ENCODE data around the gene RIC1.

RIC1 gene

DNA sequence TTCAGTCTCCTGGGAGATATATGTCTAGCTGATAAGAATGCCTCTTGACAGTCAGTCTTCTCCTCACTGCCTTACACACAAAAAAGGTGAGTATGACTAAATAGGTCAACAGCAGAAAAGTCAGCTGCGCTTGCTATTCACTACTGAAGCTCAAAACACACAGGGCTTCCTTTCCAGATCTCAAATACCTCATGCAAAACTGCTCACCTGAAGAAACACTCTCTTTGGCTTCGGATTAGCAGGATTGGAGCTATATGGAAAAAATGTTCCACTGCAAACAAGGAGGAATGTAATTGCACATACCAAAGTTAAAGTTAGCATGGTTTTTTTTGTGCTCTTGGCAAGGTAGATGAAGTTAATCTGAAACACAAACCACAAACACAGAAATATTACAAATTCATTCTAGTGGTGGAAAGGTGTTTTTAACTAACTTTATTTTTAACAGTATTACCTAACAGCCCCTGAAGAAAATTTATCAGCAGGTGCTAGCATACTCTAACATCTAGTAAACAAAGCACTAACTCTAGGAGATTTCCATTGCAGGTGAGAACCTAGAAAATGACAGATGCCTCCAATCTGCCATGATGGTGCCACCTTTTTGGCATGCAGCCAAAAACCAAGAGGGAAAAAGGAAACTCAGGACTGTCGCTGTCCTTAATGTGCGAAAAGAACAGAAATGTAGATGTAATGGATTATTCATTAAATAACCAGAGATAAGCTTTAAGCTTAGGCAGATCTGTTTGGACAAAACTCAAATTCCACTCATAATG, 172.2 kb downstream of the RIC1 start:
- TF ChIP-seq, protein P1, sequence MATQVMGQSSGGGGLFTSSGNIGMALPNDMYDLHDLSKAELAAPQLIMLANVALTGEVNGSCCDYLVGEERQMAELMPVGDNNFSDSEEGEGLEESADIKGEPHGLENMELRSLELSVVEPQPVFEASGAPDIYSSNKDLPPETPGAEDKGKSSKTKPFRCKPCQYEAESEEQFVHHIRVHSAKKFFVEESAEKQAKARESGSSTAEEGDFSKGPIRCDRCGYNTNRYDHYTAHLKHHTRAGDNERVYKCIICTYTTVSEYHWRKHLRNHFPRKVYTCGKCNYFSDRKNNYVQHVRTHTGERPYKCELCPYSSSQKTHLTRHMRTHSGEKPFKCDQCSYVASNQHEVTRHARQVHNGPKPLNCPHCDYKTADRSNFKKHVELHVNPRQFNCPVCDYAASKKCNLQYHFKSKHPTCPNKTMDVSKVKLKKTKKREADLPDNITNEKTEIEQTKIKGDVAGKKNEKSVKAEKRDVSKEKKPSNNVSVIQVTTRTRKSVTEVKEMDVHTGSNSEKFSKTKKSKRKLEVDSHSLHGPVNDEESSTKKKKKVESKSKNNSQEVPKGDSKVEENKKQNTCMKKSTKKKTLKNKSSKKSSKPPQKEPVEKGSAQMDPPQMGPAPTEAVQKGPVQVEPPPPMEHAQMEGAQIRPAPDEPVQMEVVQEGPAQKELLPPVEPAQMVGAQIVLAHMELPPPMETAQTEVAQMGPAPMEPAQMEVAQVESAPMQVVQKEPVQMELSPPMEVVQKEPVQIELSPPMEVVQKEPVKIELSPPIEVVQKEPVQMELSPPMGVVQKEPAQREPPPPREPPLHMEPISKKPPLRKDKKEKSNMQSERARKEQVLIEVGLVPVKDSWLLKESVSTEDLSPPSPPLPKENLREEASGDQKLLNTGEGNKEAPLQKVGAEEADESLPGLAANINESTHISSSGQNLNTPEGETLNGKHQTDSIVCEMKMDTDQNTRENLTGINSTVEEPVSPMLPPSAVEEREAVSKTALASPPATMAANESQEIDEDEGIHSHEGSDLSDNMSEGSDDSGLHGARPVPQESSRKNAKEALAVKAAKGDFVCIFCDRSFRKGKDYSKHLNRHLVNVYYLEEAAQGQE (IDR thresholded peaks at IDR 0.05; ENCODE audit: insufficient read depth in 1 of 2, low read depth in 2 of 2, low read length in 2 of 2): no peak
- no peak for TF ChIP-seq TAF1 (IDR thresholded peaks at IDR 0.05; ENCODE audit: borderline replicate concordance, insufficient read depth, low read length)
- TF ChIP-seq SIN3A (IDR thresholded peaks at IDR 0.05; ENCODE audit: borderline replicate concordance, insufficient read depth, low read length): no peak

GRCh38 chr9:5801739-5802113, 172.8 kb downstream of the RIC1 start:
- TF ChIP-seq FOXP2 (optimal IDR thresholded peaks at IDR 0.05; ENCODE audit: borderline replicate concordance, extremely low read depth, extremely low read length, insufficient read depth) (no peak), TAF1 (IDR thresholded peaks at IDR 0.05; ENCODE audit: borderline replicate concordance, insufficient read depth, low read length) (no peak), SIN3A (IDR thresholded peaks at IDR 0.05; ENCODE audit: borderline replicate concordance, insufficient read depth, low read length) (no peak)

DNA sequence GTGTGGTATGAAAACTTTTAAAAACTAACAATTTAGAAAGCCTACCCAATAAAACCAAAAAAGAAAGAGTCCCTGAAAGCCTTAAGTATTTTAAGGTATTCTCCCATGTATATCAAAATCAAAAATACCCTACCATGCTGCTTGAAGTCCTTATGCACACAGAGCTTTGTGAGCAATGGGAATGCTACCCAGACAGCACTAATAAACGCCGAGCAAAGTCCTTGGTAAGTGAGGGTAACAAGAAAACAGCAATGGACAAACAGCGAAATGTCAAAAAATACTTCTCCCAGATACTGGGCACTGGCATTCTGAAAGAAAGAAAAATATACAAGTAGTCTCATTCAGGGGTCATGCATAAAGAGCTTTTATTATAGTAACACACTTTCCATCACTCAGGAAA, 176.6 kb downstream of the RIC1 start:
- TF ChIP-seq SIN3A (IDR thresholded peaks at IDR 0.05; ENCODE audit: borderline replicate concordance, insufficient read depth, low read length) (no peak), FOXP2 (optimal IDR thresholded peaks at IDR 0.05; ENCODE audit: borderline replicate concordance, extremely low read depth, extremely low read length, insufficient read depth) (no peak), TAF1 (IDR thresholded peaks at IDR 0.05; ENCODE audit: borderline replicate concordance, insufficient read depth, low read length) (no peak), POLR2AphosphoS5 (IDR thresholded peaks at IDR 0.05; ENCODE audit: low read depth, low read length) (no peak)
- TF ChIP-seq, protein P1 (IDR thresholded peaks at IDR 0.05; ENCODE audit: insufficient read depth in 1 of 2, low read depth in 2 of 2, low read length in 2 of 2): no peak

DNA sequence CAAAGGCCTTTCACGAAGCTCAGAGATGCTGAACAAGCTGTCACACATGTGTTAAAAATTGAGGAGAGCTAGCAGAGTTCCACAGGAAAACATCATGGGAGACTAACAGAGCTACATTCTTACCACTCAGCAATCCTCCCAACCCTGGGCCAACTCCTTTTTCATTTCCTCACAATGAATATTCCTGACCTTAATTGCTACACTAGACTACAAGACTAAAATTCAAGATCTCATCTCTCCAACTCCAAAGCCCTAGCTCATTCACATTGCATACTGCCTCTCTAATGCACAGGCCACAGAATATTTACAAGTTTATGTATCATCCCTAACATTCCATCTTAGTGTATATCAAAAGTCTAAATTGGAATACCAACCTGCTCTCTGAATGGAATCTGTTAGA, 182.8 kb downstream of the RIC1 start:
- TF ChIP-seq TAF1 (IDR thresholded peaks at IDR 0.05; ENCODE audit: borderline replicate concordance, insufficient read depth, low read length): no peak
- TF ChIP-seq, protein P1 (IDR thresholded peaks at IDR 0.05; ENCODE audit: insufficient read depth in 1 of 2, low read depth in 2 of 2, low read length in 2 of 2): no peak
- TF ChIP-seq FOXP2 (optimal IDR thresholded peaks at IDR 0.05; ENCODE audit: borderline replicate concordance, extremely low read depth, extremely low read length, insufficient read depth): no peak
- no peak for TF ChIP-seq SIN3A (IDR thresholded peaks at IDR 0.05; ENCODE audit: borderline replicate concordance, insufficient read depth, low read length)
- TF ChIP-seq POLR2AphosphoS5 (IDR thresholded peaks at IDR 0.05; ENCODE audit: low read depth, low read length): no peak

DNA sequence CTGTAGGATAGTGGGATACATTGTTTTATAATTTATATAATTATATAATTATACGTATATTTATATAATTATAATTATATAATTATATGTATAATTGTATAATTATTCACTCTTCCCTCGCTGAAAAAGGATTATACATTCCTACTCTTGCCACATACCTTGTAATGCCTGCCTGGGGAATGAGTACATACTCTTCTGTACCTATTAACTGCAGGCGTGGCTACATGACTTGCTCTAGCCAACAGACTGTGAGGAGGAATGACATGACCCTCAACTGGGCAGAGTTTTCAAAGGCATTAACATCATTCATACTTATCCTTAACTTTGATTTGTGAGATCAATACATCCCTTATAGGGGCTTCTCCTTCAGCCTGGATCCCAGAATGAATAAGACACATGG, 184.9 kb downstream of the RIC1 start:
- TF ChIP-seq FOXP2 (optimal IDR thresholded peaks at IDR 0.05; ENCODE audit: borderline replicate concordance, extremely low read depth, extremely low read length, insufficient read depth): no peak
- no peak for TF ChIP-seq TAF1 (IDR thresholded peaks at IDR 0.05; ENCODE audit: borderline replicate concordance, insufficient read depth, low read length)
- TF ChIP-seq, protein P1 (IDR thresholded peaks at IDR 0.05; ENCODE audit: insufficient read depth in 1 of 2, low read depth in 2 of 2, low read length in 2 of 2): no peak
- TF ChIP-seq POLR2AphosphoS5 (IDR thresholded peaks at IDR 0.05; ENCODE audit: low read depth, low read length): no peak
- no peak for TF ChIP-seq SIN3A (IDR thresholded peaks at IDR 0.05; ENCODE audit: borderline replicate concordance, insufficient read depth, low read length)

Measured in PFSK-1 (cell line).